Loucy (cell line): Measurements from ENCODE around the gene GCLM.

ENCODE experiments used
- H2AFZ ChIP-seq: fragments of 200-600 bp; sonication (generic); 2 replicates; pipeline ENCODE4 v1.6.0; 2016; ENCODE audit warnings: antibody characterized with exemption, mild to moderate bottlenecking, low read length, moderate library complexity
- H3F3A ChIP-seq: fragments of 200-600 bp; 2 replicates; pipeline ENCODE4 v1.6.0; 2016; ENCODE audit warnings: antibody characterized with exemption, low read depth, mild to moderate bottlenecking
- H3K27me3 ChIP-seq: fragments of 200-600 bp; sonication (generic); 2 replicates; pipeline ENCODE4 v1.6.1; 2014; ENCODE audit warnings: low read length, mild to moderate bottlenecking; ENCODE audit not compliant: insufficient read depth, poor library complexity, severe bottlenecking
- H3K36me3 ChIP-seq: fragments of 200-600 bp; sonication (generic); 2 replicates; pipeline ENCODE4 v1.6.1; 2016; ENCODE audit warnings: low read length; ENCODE audit not compliant: insufficient read depth
- H3K4me1 ChIP-seq: fragments of 200-600 bp; sonication (generic); 2 replicates; pipeline ENCODE4 v1.5.1; 2014; ENCODE audit warnings: low read length, mild to moderate bottlenecking; ENCODE audit not compliant: insufficient read depth, poor library complexity, severe bottlenecking
- H3K4me2 ChIP-seq: fragments of 200-600 bp; sonication (generic); 2 replicates; pipeline ENCODE4 v1.6.0; 2014; ENCODE audit warnings: antibody characterized with exemption, low read length, low read depth, mild to moderate bottlenecking; ENCODE audit not compliant: poor library complexity, severe bottlenecking
- H3K4me3 ChIP-seq: fragments of 200-600 bp; sonication (generic); 2 replicates; pipeline ENCODE4 v1.5.1; 2014; ENCODE audit warnings: low read length, mild to moderate bottlenecking, mixed read lengths; ENCODE audit not compliant: poor library complexity, severe bottlenecking
- H3K79me2 ChIP-seq: fragments of 200-600 bp; sonication (generic); 2 replicates; pipeline ENCODE4 v1.6.1; 2014; ENCODE audit warnings: low read length; ENCODE audit not compliant: insufficient read depth
- H3K9ac ChIP-seq: fragments of 200-600 bp; sonication (generic); 2 replicates; pipeline ENCODE4 v1.6.0; 2014; ENCODE audit warnings: mild to moderate bottlenecking, low read depth, low read length, moderate library complexity; ENCODE audit not compliant: poor library complexity, severe bottlenecking
- H3K9me2 ChIP-seq: fragments of 200-600 bp; sonication (generic); replicated peaks from 2 replicates; pipeline ENCODE4 v1.6.1; 2016; ENCODE audit warnings: low read depth, low read length, mixed read lengths
- H3K9me3 ChIP-seq: fragments of 200-600 bp; sonication (generic); 2 replicates; pipeline ENCODE4 v1.6.1; 2014; ENCODE audit warnings: mild to moderate bottlenecking, antibody characterized with exemption, low read length, low read depth; ENCODE audit not compliant: insufficient read depth
- H4K20me1 ChIP-seq: fragments of 200-600 bp; sonication (generic); 2 replicates; pipeline ENCODE4 v1.6.0; 2014; ENCODE audit warnings: antibody characterized with exemption, low read length, mild to moderate bottlenecking; ENCODE audit not compliant: insufficient read depth, poor library complexity, severe bottlenecking
- EZH2phosphoT487 ChIP-seq: fragments of 200-600 bp; IDR thresholded peaks from 2 replicates; pipeline ENCODE4 v1.6.1; 2018; ENCODE audit warnings: antibody characterized with exemption, mild to moderate bottlenecking, moderate library complexity, borderline replicate concordance
- TF ChIP-seq, protein P1 (sequence below): fragments of 200-600 bp; sonication (generic); conservative IDR thresholded peaks from 2 replicates; pipeline ENCODE4 v1.5.1; 2014; ENCODE audit warnings: mild to moderate bottlenecking, antibody characterized with exemption, low read length

Gene GCLM

DNA sequence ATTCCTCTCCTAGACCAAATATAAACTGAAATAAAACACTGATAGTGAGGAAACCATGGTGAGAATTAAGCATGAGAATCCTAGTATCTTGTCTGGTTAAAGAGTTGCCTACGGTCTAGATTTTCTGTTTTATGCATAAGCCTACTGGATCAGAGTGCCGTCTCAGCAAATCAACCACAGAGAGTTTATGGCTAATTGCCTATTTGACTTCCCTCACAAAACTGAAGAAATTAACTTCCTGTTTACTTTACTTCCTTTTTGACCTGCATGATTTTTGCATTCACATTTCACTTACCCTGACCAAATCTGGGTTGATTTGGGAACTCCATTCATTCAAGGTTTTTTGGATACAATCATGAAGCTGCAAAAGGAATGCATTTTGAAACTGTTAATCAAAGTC lies 5.0 kb downstream of the GCLM start:
- Histone ChIP-seq H3K4me3 (peak overlapping the region; percentile 90), H4K20me1 (peaks cover 25% of the 10 kb centered on the region), H3K36me3 (peaks cover 18% of the 10 kb centered on the region; the same call in 1 of the 2 replicates), H3K4me1 (peaks cover 47% of the 10 kb centered on the region), H3F3A (no peaks in the 10 kb centered on the region; the same call in 1 of the 2 replicates), H3K9me2 (no peaks in the 10 kb centered on the region), H3K9ac (peak overlapping the region; percentile 22), H3K4me2 (peak overlapping the region; percentile 96), H3K27me3 (no peaks in the 10 kb centered on the region), H3K79me2 (peaks cover 50% of the 10 kb centered on the region), H2AFZ (no peak overlapping the region; the same call in 1 of the 2 replicates), H3K9me3 (no peaks in the 10 kb centered on the region)
- TF ChIP-seq EZH2phosphoT487: no peak
- TF ChIP-seq, protein P1, sequence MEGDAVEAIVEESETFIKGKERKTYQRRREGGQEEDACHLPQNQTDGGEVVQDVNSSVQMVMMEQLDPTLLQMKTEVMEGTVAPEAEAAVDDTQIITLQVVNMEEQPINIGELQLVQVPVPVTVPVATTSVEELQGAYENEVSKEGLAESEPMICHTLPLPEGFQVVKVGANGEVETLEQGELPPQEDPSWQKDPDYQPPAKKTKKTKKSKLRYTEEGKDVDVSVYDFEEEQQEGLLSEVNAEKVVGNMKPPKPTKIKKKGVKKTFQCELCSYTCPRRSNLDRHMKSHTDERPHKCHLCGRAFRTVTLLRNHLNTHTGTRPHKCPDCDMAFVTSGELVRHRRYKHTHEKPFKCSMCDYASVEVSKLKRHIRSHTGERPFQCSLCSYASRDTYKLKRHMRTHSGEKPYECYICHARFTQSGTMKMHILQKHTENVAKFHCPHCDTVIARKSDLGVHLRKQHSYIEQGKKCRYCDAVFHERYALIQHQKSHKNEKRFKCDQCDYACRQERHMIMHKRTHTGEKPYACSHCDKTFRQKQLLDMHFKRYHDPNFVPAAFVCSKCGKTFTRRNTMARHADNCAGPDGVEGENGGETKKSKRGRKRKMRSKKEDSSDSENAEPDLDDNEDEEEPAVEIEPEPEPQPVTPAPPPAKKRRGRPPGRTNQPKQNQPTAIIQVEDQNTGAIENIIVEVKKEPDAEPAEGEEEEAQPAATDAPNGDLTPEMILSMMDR: no peak

DNA sequence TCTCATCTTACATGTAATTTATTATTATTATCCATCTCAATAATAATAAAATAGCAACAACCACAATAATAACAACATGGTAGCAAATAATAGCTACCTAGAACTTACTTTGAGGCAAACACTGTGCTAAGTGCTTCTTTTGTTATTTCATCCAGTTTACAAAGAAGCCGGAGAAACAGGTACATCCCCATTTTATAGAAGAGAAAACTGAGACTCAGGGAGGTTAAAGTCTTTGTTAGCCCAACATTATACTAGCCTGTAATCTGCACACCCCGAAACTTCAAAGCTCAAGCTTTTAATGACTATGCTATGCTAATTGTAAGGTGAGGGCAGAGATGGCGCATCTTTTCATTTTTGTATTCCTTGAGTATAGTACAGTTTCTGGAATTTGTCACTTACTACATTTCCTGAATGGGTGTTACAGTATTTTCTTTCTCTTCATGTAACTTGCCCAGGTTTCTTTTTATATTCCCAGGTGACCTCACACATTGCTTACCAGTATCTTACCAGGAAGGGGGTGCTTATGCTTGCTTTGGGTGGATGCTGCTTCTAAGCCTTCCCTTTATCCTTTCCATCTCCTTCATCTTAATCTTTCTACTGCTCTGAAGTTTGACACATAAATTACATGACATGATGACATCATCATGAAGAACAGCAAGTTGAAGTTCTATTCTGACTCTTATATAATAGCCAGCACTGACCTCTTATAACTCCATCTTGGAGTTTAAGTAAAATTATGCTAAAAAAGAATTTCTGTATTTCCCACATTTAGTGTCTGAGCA lies 8.3 kb downstream of the GCLM start:
- H3K4me3 ChIP-seq: no peak overlapping the region
- TF ChIP-seq, protein P1: no peak
- no peak for TF ChIP-seq EZH2phosphoT487
- H3K4me2 ChIP-seq: no peak overlapping the region
- H4K20me1 ChIP-seq: peaks cover 10% of the 10 kb centered on the region
- H3K4me1 ChIP-seq: peaks cover 19% of the 10 kb centered on the region
- no peaks in the 10 kb centered on the region for H3K27me3 ChIP-seq
- no peak overlapping the region for H3K9ac ChIP-seq
- H3K9me2 ChIP-seq: no peaks in the 10 kb centered on the region
- H2AFZ ChIP-seq: no peak overlapping the region
- H3K36me3 ChIP-seq: peaks cover 34% of the 10 kb centered on the region
- no peaks in the 10 kb centered on the region for H3K9me3 ChIP-seq
- H3K79me2 ChIP-seq: peaks cover 20% of the 10 kb centered on the region
- no peaks in the 10 kb centered on the region; the same call in 1 of the 2 replicates for H3F3A ChIP-seq

DNA sequence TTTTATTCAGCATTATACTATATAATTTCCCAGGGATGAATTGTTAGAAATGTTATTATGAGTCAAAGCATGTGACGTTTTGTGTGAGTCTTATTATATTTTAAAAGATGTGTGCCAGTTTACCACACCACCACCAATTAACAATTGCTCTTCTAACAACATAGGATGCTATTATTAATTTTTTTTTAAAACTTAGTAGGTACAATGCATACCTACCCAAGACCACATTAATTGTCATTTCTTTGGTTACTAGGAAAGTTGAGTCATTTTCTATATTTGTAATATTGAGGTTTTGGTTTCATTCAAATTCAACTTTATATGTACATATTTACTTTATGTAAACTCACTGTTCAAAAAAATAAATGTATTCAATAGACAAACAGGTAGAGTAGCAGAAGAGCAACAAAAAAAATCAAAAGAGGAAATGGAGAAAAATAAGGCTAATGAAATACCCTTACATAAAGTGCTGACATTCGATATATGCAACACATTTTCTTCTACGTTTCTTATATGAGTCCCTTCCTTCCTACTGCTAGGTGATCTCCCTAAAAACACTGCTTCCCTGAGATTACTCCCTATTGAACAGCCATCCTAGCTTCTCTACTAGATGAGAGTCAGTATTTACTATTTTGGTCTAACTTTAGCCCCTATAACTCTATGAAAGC lies 9.6 kb downstream of the GCLM start:
- H4K20me1 ChIP-seq: peaks cover 5% of the 10 kb centered on the region
- H3K79me2 ChIP-seq: peaks cover 9% of the 10 kb centered on the region
- no peaks in the 10 kb centered on the region for H3K9me2 ChIP-seq
- H3K36me3 ChIP-seq: peaks cover 39% of the 10 kb centered on the region
- no peaks in the 10 kb centered on the region for H3K9me3 ChIP-seq
- TF ChIP-seq EZH2phosphoT487: no peak
- TF ChIP-seq, protein P1: no peak
- H3K4me1 ChIP-seq: peaks cover 11% of the 10 kb centered on the region
- H3K4me3 ChIP-seq: no peak overlapping the region
- no peak overlapping the region for H3K9ac ChIP-seq
- H2AFZ ChIP-seq: no peak overlapping the region
- H3F3A ChIP-seq: no peaks in the 10 kb centered on the region; the same call in 1 of the 2 replicates
- H3K27me3 ChIP-seq: no peaks in the 10 kb centered on the region
- H3K4me2 ChIP-seq: no peak overlapping the region
